ENCODE results near the gene OAS2.

OAS2 gene

DNA sequence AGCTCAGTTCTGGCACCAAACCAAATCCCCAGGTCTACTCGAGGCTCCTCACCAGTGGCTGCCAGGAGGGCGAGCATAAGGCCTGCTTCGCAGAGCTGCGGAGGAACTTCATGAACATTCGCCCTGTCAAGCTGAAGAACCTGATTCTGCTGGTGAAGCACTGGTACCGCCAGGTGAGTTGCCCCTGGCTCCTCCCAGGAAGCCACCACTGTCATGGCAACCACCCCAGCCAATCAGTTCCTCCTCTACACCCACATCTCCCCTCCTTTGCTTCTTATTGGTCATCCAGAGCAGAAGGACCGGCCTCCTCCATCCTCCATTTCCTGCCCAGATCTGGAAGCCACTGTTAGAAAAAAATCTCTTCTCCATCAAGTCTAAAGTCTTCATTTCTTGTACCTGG is 17.2 kb upstream of the OAS2 start:
- Histone ChIP-seq H3K56ac (ENCODE audit: low read length) (no peak overlapping the region), H3K4me3 (ENCODE audit: low read length) (no peak overlapping the region), H3K9ac (ENCODE audit: low read length) (no peak overlapping the region), H4K5ac (ENCODE audit: low read length) (no peak overlapping the region), H2BK5ac (ENCODE audit: low read length) (no peak overlapping the region), H2BK120ac (ENCODE audit: low read depth, low read length) (no peak overlapping the region), H3K23ac (ENCODE audit: low read length) (no peak overlapping the region), H3K79me1 (ENCODE audit: low read length) (no peaks in the 10 kb centered on the region), H2AK5ac (ENCODE audit: low read length) (no peak overlapping the region), H4K8ac (ENCODE audit: low read depth, low read length) (no peak overlapping the region), H3K4me2 (ENCODE audit: low read length) (no peak overlapping the region), H2BK15ac (replicated peaks; ENCODE audit: low read depth) (no peak overlapping the region), H3K27me3 (ENCODE audit: insufficient read depth, low read length, poor library complexity) (no peaks in the 10 kb centered on the region), H3K36me3 (ENCODE audit: control insufficient read depth, insufficient read depth, low read length) (no peaks in the 10 kb centered on the region), H3K79me2 (ENCODE audit: control insufficient read depth, insufficient read depth, low read length) (no peaks in the 10 kb centered on the region), H3K27ac (ENCODE audit: low read depth, low read length) (no peak overlapping the region), H3K4me1 (ENCODE audit: control insufficient read depth, low read depth, low read length) (no peaks in the 10 kb centered on the region), H3K4ac (ENCODE audit: low read depth, low read length) (no peak overlapping the region), H3K18ac (ENCODE audit: low read length) (no peak overlapping the region)
- no peak for DNase-seq
- WGBS (ENCODE audit: extremely low coverage, insufficient coverage, low lambda C conversion rate), result no CpG with 5 or more reads among the region's 7 CpGs

- Histone ChIP-seq H3K9ac (ENCODE audit: low read length) (no peak overlapping the region), H3K79me1 (ENCODE audit: low read length) (no peaks in the 10 kb centered on the region), H4K8ac (ENCODE audit: low read depth, low read length) (no peak overlapping the region), H3K4ac (ENCODE audit: low read depth, low read length) (no peak overlapping the region), H3K27ac (ENCODE audit: low read depth, low read length) (no peak overlapping the region), H2AK5ac (ENCODE audit: low read length) (no peak overlapping the region), H2BK15ac (replicated peaks; ENCODE audit: low read depth) (no peak overlapping the region), H2BK120ac (ENCODE audit: low read depth, low read length) (no peak overlapping the region), H3K36me3 (ENCODE audit: control insufficient read depth, insufficient read depth, low read length) (no peaks in the 10 kb centered on the region), H3K18ac (ENCODE audit: low read length) (no peak overlapping the region), H3K23ac (ENCODE audit: low read length) (no peak overlapping the region), H4K5ac (ENCODE audit: low read length) (no peak overlapping the region), H3K4me2 (ENCODE audit: low read length) (no peak overlapping the region), H3K4me3 (ENCODE audit: low read length) (no peak overlapping the region), H3K79me2 (ENCODE audit: control insufficient read depth, insufficient read depth, low read length) (no peaks in the 10 kb centered on the region), H3K4me1 (ENCODE audit: control insufficient read depth, low read depth, low read length) (no peaks in the 10 kb centered on the region), H3K56ac (ENCODE audit: low read length) (no peak overlapping the region), H2BK5ac (ENCODE audit: low read length) (no peak overlapping the region), H3K27me3 (ENCODE audit: insufficient read depth, low read length, poor library complexity) (no peaks in the 10 kb centered on the region)
- DNase-seq, result no peak
- WGBS (ENCODE audit: extremely low coverage, insufficient coverage, low lambda C conversion rate), result no CpG with 5 or more reads among the region's 4 CpGs
These were observed 16.8 kb upstream of the OAS2 start for GRCh38 chr12:112961536-112961935.

DNA sequence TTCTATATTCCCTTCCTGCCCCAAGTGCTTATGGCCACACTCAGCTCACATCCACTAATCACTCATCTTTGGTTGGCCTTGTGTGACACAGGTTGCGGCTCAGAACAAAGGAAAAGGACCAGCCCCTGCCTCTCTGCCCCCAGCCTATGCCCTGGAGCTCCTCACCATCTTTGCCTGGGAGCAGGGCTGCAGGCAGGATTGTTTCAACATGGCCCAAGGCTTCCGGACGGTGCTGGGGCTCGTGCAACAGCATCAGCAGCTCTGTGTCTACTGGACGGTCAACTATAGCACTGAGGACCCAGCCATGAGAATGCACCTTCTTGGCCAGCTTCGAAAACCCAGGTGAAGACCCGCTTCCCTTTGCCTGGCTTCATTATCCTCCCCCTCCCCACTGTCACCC is 15.8 kb upstream of the OAS2 start:
- Histone ChIP-seq H2AK5ac (ENCODE audit: low read length) (no peak overlapping the region), H4K8ac (ENCODE audit: low read depth, low read length) (no peak overlapping the region), H2BK5ac (ENCODE audit: low read length) (no peak overlapping the region), H4K5ac (ENCODE audit: low read length) (no peak overlapping the region), H3K4me2 (ENCODE audit: low read length) (no peak overlapping the region), H3K18ac (ENCODE audit: low read length) (no peak overlapping the region), H2BK120ac (ENCODE audit: low read depth, low read length) (no peak overlapping the region), H3K36me3 (ENCODE audit: control insufficient read depth, insufficient read depth, low read length) (no peaks in the 10 kb centered on the region), H3K4me1 (ENCODE audit: control insufficient read depth, low read depth, low read length) (no peaks in the 10 kb centered on the region), H3K79me1 (ENCODE audit: low read length) (no peaks in the 10 kb centered on the region), H3K23ac (ENCODE audit: low read length) (no peak overlapping the region), H2BK15ac (replicated peaks; ENCODE audit: low read depth) (no peak overlapping the region), H3K4ac (ENCODE audit: low read depth, low read length) (no peak overlapping the region), H3K9ac (ENCODE audit: low read length) (no peak overlapping the region), H3K79me2 (ENCODE audit: control insufficient read depth, insufficient read depth, low read length) (no peaks in the 10 kb centered on the region), H3K56ac (ENCODE audit: low read length) (no peak overlapping the region), H3K27me3 (ENCODE audit: insufficient read depth, low read length, poor library complexity) (no peaks in the 10 kb centered on the region), H3K27ac (ENCODE audit: low read depth, low read length) (no peak overlapping the region), H3K4me3 (ENCODE audit: low read length) (no peak overlapping the region)
- no peak for DNase-seq
- no CpG with 5 or more reads among the region's 7 CpGs for WGBS (ENCODE audit: extremely low coverage, insufficient coverage, low lambda C conversion rate)

DNA sequence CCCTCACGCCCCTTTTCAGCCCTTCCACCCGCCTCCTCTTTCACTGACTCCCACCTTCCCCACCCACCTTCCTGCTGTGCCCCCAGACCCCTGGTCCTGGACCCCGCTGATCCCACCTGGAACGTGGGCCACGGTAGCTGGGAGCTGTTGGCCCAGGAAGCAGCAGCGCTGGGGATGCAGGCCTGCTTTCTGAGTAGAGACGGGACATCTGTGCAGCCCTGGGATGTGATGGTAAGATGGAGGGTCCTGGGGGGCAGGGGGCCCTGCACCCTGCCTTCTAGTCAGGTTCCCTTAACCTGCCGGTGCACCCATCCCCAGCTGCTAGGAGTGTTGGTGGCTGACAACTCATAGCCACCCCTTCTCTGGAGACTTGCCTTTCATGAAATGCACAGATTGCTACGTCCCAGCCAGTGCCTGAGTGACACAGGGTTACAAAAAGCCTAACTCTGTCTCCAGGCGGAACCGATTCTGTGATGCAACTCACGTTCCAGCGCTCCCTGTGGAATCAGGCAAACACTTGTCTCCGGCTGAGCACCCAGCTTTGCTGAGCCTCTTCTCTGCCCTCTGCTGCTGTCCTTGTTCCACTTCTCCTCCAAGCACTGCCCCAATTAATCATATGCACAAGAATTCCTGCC is 15.0 kb upstream of the OAS2 start:
- WGBS (ENCODE audit: extremely low coverage, insufficient coverage, low lambda C conversion rate), result no CpG with 5 or more reads among the region's 14 CpGs

DNA sequence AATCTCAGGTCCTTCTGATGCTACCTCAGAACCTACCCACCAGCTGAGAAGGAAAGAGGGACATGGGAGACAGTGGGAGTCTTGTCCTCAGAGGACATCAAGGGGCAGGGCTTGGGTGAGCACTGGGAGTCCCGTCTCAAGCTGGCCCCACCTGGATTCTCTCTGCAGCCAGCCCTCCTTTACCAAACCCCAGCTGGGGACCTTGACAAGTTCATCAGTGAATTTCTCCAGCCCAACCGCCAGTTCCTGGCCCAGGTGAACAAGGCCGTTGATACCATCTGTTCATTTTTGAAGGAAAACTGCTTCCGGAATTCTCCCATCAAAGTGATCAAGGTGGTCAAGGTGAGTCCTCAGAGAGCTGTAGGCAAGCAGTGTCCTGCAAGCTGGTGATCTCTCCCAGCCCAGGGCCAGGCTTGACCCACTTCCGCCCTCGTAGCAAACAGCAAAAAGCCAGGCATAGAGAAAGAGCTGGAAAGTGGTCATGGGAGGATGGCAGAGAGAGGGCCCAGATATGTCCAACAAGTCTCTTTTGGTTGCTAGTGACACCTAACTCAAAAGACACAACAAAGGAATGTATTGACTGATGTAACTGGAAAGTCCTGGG is 14.2 kb upstream of the OAS2 start:
- Histone ChIP-seq H3K23ac (ENCODE audit: low read length) (no peak overlapping the region), H3K36me3 (ENCODE audit: control insufficient read depth, insufficient read depth, low read length) (no peaks in the 10 kb centered on the region), H3K4me1 (ENCODE audit: control insufficient read depth, low read depth, low read length) (no peaks in the 10 kb centered on the region), H3K4me3 (ENCODE audit: low read length) (no peak overlapping the region), H2BK5ac (ENCODE audit: low read length) (no peak overlapping the region), H4K5ac (ENCODE audit: low read length) (no peak overlapping the region), H3K56ac (ENCODE audit: low read length) (no peak overlapping the region), H2BK120ac (ENCODE audit: low read depth, low read length) (no peak overlapping the region), H3K27me3 (ENCODE audit: insufficient read depth, low read length, poor library complexity) (no peaks in the 10 kb centered on the region), H3K79me1 (ENCODE audit: low read length) (no peaks in the 10 kb centered on the region), H2AK5ac (ENCODE audit: low read length) (no peak overlapping the region), H3K4me2 (ENCODE audit: low read length) (no peak overlapping the region), H3K79me2 (ENCODE audit: control insufficient read depth, insufficient read depth, low read length) (no peaks in the 10 kb centered on the region), H2BK15ac (replicated peaks; ENCODE audit: low read depth) (no peak overlapping the region), H3K27ac (ENCODE audit: low read depth, low read length) (no peak overlapping the region), H4K8ac (ENCODE audit: low read depth, low read length) (no peak overlapping the region), H3K18ac (ENCODE audit: low read length) (no peak overlapping the region), H3K4ac (ENCODE audit: low read depth, low read length) (no peak overlapping the region), H3K9ac (ENCODE audit: low read length) (no peak overlapping the region)
- WGBS (ENCODE audit: extremely low coverage, insufficient coverage, low lambda C conversion rate), result no CpG with 5 or more reads among the region's 6 CpGs
- DNase-seq, result no peak

More for the DNA sequence above, 15.0 kb upstream of the OAS2 start:
- Histone ChIP-seq H4K8ac (ENCODE audit: low read depth, low read length) (no peak overlapping the region), H3K23ac (ENCODE audit: low read length) (no peak overlapping the region), H3K36me3 (ENCODE audit: control insufficient read depth, insufficient read depth, low read length) (no peaks in the 10 kb centered on the region), H2BK5ac (ENCODE audit: low read length) (no peak overlapping the region), H3K4ac (ENCODE audit: low read depth, low read length) (no peak overlapping the region), H2BK120ac (ENCODE audit: low read depth, low read length) (no peak overlapping the region), H3K4me1 (ENCODE audit: control insufficient read depth, low read depth, low read length) (no peaks in the 10 kb centered on the region), H2BK15ac (replicated peaks; ENCODE audit: low read depth) (no peak overlapping the region), H3K4me3 (ENCODE audit: low read length) (no peak overlapping the region), H3K56ac (ENCODE audit: low read length) (no peak overlapping the region), H3K4me2 (ENCODE audit: low read length) (no peak overlapping the region), H3K79me1 (ENCODE audit: low read length) (no peaks in the 10 kb centered on the region), H2AK5ac (ENCODE audit: low read length) (no peak overlapping the region), H3K79me2 (ENCODE audit: control insufficient read depth, insufficient read depth, low read length) (no peaks in the 10 kb centered on the region), H3K18ac (ENCODE audit: low read length) (no peak overlapping the region), H3K9ac (ENCODE audit: low read length) (no peak overlapping the region), H3K27ac (ENCODE audit: low read depth, low read length) (no peak overlapping the region), H3K27me3 (ENCODE audit: insufficient read depth, low read length, poor library complexity) (no peaks in the 10 kb centered on the region), H4K5ac (ENCODE audit: low read length) (no peak overlapping the region)
- no peak for DNase-seq

GRCh38 chr12:112964915-112965314 is 13.4 kb upstream of the OAS2 start:
- Histone ChIP-seq H2BK5ac (ENCODE audit: low read length) (no peak overlapping the region), H2BK120ac (ENCODE audit: low read depth, low read length) (no peak overlapping the region), H3K9ac (ENCODE audit: low read length) (no peak overlapping the region), H3K4me3 (ENCODE audit: low read length) (no peak overlapping the region), H2BK15ac (replicated peaks; ENCODE audit: low read depth) (no peak overlapping the region), H3K79me1 (ENCODE audit: low read length) (no peaks in the 10 kb centered on the region), H4K8ac (ENCODE audit: low read depth, low read length) (no peak overlapping the region), H2AK5ac (ENCODE audit: low read length) (no peak overlapping the region), H3K36me3 (ENCODE audit: control insufficient read depth, insufficient read depth, low read length) (no peaks in the 10 kb centered on the region), H3K23ac (ENCODE audit: low read length) (no peak overlapping the region), H3K27ac (ENCODE audit: low read depth, low read length) (no peak overlapping the region), H3K56ac (ENCODE audit: low read length) (no peak overlapping the region), H3K4me1 (ENCODE audit: control insufficient read depth, low read depth, low read length) (no peaks in the 10 kb centered on the region), H3K79me2 (ENCODE audit: control insufficient read depth, insufficient read depth, low read length) (no peaks in the 10 kb centered on the region), H4K5ac (ENCODE audit: low read length) (no peak overlapping the region), H3K4ac (ENCODE audit: low read depth, low read length) (no peak overlapping the region), H3K27me3 (ENCODE audit: insufficient read depth, low read length, poor library complexity) (no peaks in the 10 kb centered on the region), H3K18ac (ENCODE audit: low read length) (no peak overlapping the region), H3K4me2 (ENCODE audit: low read length) (no peak overlapping the region)
- DNase-seq, result no peak
- WGBS (ENCODE audit: extremely low coverage, insufficient coverage, low lambda C conversion rate), result no CpG with 5 or more reads among the region's 4 CpGs

Data from mesendoderm (in vitro differentiated cells).